ENCODE data around the gene TRPV2. TPM values are rescaled to one million over a fixed set of nuclear protein-coding genes. Genes with fewer than 3 reads are reported as not detected.
A peak's percentile ranks its signal among the peaks of the same experiment; 100 is the strongest.
"Not testable (repeated sequence)": the region's sequence is repeated elsewhere in the genome, so short reads cannot be mapped to it uniquely, and the experiment has no call there.

TRPV2 gene
- total RNA-seq = 10 to 100 TPM; 87.1 to 91.1 TPM
- 87.4 to 113 reads per million in 2 donors for total RNA-seq

- H3K36me3 Mint-ChIP-seq (ENCODE audit: low read depth) = peaks cover 3% of the 10 kb centered on the region
- ATAC-seq = peak; percentile 44
- H3K9me3 ChIP-seq (ENCODE audit: control insufficient read depth, low read length, poor library complexity, severe bottlenecking) = no peaks in the 10 kb centered on the region
- H3K27me3 Mint-ChIP-seq = no peaks in the 10 kb centered on the region
- H3K4me3 Mint-ChIP-seq = peak within 1 kb of the TSS; percentile 99
- H3K4me1 Mint-ChIP-seq = peaks cover 42% of the 10 kb centered on the region
- H3K27ac Mint-ChIP-seq = peak within 1 kb of the TSS; percentile 98
- peak in 1 of 3 donors; percentile 37 for DNase-seq
Observed at GRCh38 chr17:16415031-16415924, at the start of gene TRPV2. TSS of gene TRPV2 (plus strand) at chr17:16415571. CDS start at chr17:16417669, 2,098 bp downstream.

- H3K9me3 ChIP-seq (ENCODE audit: control insufficient read depth, low read length, poor library complexity, severe bottlenecking) = no peaks in the 10 kb centered on the region
- peaks cover 4% of the 10 kb centered on the region for H3K4me1 Mint-ChIP-seq
- ATAC-seq = no peak
- no peak overlapping the region for H3K27ac Mint-ChIP-seq
- H3K27me3 Mint-ChIP-seq = no peaks in the 10 kb centered on the region
- H3K4me3 Mint-ChIP-seq = no peak overlapping the region
- no peak for DNase-seq
- no peaks in the 10 kb centered on the region for H3K36me3 Mint-ChIP-seq (ENCODE audit: low read depth)
Observed at GRCh38 chr17:16371742-16372141, 43.6 kb upstream of the TRPV2 start.

GRCh38 chr17:16374146-16374938 is 41.0 kb upstream of the TRPV2 start:
- no peaks in the 10 kb centered on the region for H3K9me3 ChIP-seq (ENCODE audit: control insufficient read depth, low read length, poor library complexity, severe bottlenecking)
- Mint-ChIP-seq H3K4me1 (peaks cover 4% of the 10 kb centered on the region), H3K36me3 (ENCODE audit: low read depth) (no peaks in the 10 kb centered on the region), H3K4me3 (no peak overlapping the region), H3K27ac (no peak overlapping the region), H3K27me3 (no peaks in the 10 kb centered on the region)
- no peak for DNase-seq
- ATAC-seq = no peak

GRCh38 chr17:16377941-16378341 is 37.4 kb upstream of the TRPV2 start:
- Mint-ChIP-seq H3K36me3 (ENCODE audit: low read depth) (peaks cover 4% of the 10 kb centered on the region), H3K27ac (no peak overlapping the region), H3K4me3 (no peak overlapping the region), H3K27me3 (no peaks in the 10 kb centered on the region), H3K4me1 (peaks cover 20% of the 10 kb centered on the region)
- DNase-seq = no peak
- no peak for ATAC-seq
- no peaks in the 10 kb centered on the region for H3K9me3 ChIP-seq (ENCODE audit: control insufficient read depth, low read length, poor library complexity, severe bottlenecking)

GRCh38 chr17:16378636-16379282 is 36.6 kb upstream of the TRPV2 start:
- H3K4me1 Mint-ChIP-seq = peaks cover 27% of the 10 kb centered on the region

GRCh38 chr17:16379654-16380053 is 35.7 kb upstream of the TRPV2 start:
- Mint-ChIP-seq H3K27me3 (no peaks in the 10 kb centered on the region), H3K4me3 (no peak overlapping the region)
- no peak for ATAC-seq

More at GRCh38 chr17:16378636-16379282, 36.6 kb upstream of the TRPV2 start:
- ATAC-seq = no peak
- DNase-seq = no peak
- no peak overlapping the region for H3K27ac Mint-ChIP-seq
- peaks cover 7% of the 10 kb centered on the region for H3K36me3 Mint-ChIP-seq (ENCODE audit: low read depth)
- no peaks in the 10 kb centered on the region for H3K27me3 Mint-ChIP-seq
- H3K4me3 Mint-ChIP-seq = no peak overlapping the region
- H3K9me3 ChIP-seq (ENCODE audit: control insufficient read depth, low read length, poor library complexity, severe bottlenecking) = no peaks in the 10 kb centered on the region

GRCh38 chr17:16380640-16381495 is 34.5 kb upstream of the TRPV2 start, which contains the start of gene UBB:
TSS of gene UBB (plus strand) at chr17:16381091. CDS start at chr17:16381908, 817 bp downstream.
- DNase-seq (peak; percentile 89 to 94 (median 89)), ATAC-seq (peak; percentile 97)
- Mint-ChIP-seq H3K27me3 (no peaks in the 10 kb centered on the region), H3K4me3 (peak within 1 kb of the TSS; percentile 86), H3K4me1 (peaks cover 30% of the 10 kb centered on the region), H3K27ac (peak within 1 kb of the TSS; percentile 100), H3K36me3 (ENCODE audit: low read depth) (peaks cover 7% of the 10 kb centered on the region)
- no peaks in the 10 kb centered on the region for H3K9me3 ChIP-seq (ENCODE audit: control insufficient read depth, low read length, poor library complexity, severe bottlenecking)

More at GRCh38 chr17:16379654-16380053, 35.7 kb upstream of the TRPV2 start:
- Mint-ChIP-seq H3K36me3 (ENCODE audit: low read depth) (peaks cover 7% of the 10 kb centered on the region), H3K27ac (peak overlapping the region; percentile 100), H3K4me1 (peaks cover 29% of the 10 kb centered on the region)
- no peak for DNase-seq
- no peaks in the 10 kb centered on the region for H3K9me3 ChIP-seq (ENCODE audit: control insufficient read depth, low read length, poor library complexity, severe bottlenecking)

GRCh38 chr17:16381496-16381820 is 33.9 kb upstream of the TRPV2 start:
- peak; percentile 9 for ATAC-seq
- Mint-ChIP-seq H3K36me3 (ENCODE audit: low read depth) (peaks cover 7% of the 10 kb centered on the region), H3K27ac (peak overlapping the region; percentile 100), H3K27me3 (no peaks in the 10 kb centered on the region), H3K4me3 (peak overlapping the region; percentile 86), H3K4me1 (peaks cover 33% of the 10 kb centered on the region)
- H3K9me3 ChIP-seq (ENCODE audit: control insufficient read depth, low read length, poor library complexity, severe bottlenecking) = no peaks in the 10 kb centered on the region
- no peak for DNase-seq

GRCh38 chr17:16383216-16383615 is 32.2 kb upstream of the TRPV2 start:
- no peaks in the 10 kb centered on the region for H3K9me3 ChIP-seq (ENCODE audit: control insufficient read depth, low read length, poor library complexity, severe bottlenecking)
- Mint-ChIP-seq H3K27ac (peak overlapping the region; percentile 100), H3K4me3 (peak overlapping the region; percentile 52), H3K4me1 (peaks cover 39% of the 10 kb centered on the region), H3K36me3 (ENCODE audit: low read depth) (peaks cover 7% of the 10 kb centered on the region), H3K27me3 (no peaks in the 10 kb centered on the region)
- DNase-seq = no peak
- no peak for ATAC-seq

- Mint-ChIP-seq H3K36me3 (ENCODE audit: low read depth) (peaks cover 7% of the 10 kb centered on the region), H3K4me1 (peaks cover 39% of the 10 kb centered on the region), H3K4me3 (no peak overlapping the region), H3K27ac (peak overlapping the region; percentile 100), H3K27me3 (no peaks in the 10 kb centered on the region)
- no peak for DNase-seq
- no peak for ATAC-seq
- no peaks in the 10 kb centered on the region for H3K9me3 ChIP-seq (ENCODE audit: control insufficient read depth, low read length, poor library complexity, severe bottlenecking)
Observed at GRCh38 chr17:16383772-16384287, 31.5 kb upstream of the TRPV2 start.

- H3K4me3 Mint-ChIP-seq = no peak overlapping the region
- peaks cover 39% of the 10 kb centered on the region for H3K4me1 Mint-ChIP-seq
- ATAC-seq = no peak
- no peak overlapping the region for H3K27ac Mint-ChIP-seq
- H3K9me3 ChIP-seq (ENCODE audit: control insufficient read depth, low read length, poor library complexity, severe bottlenecking) = no peaks in the 10 kb centered on the region
- DNase-seq = no peak
- no peaks in the 10 kb centered on the region for H3K27me3 Mint-ChIP-seq
- H3K36me3 Mint-ChIP-seq (ENCODE audit: low read depth) = peaks cover 7% of the 10 kb centered on the region
Observed at GRCh38 chr17:16384557-16384956, 30.8 kb upstream of the TRPV2 start.

- DNase-seq; H3K9me3 ChIP-seq (ENCODE audit: control insufficient read depth, low read length, poor library complexity, severe bottlenecking); ATAC-seq; H3K36me3 Mint-ChIP-seq (ENCODE audit: low read depth); H3K27me3 Mint-ChIP-seq: not testable (repeated sequence)
- H3K4me1 Mint-ChIP-seq = peaks cover 32% of the 10 kb centered on the region
- H3K4me3 Mint-ChIP-seq = peak overlapping the region; percentile 88
- peak overlapping the region; percentile 49 for H3K27ac Mint-ChIP-seq
Observed at GRCh38 chr17:16386126-16386507, 29.3 kb upstream of the TRPV2 start.

Measured in T-helper 17 cell (primary cell).